OCI-LY1 (cell line): ENCODE measurements around the gene GCN1.

Experiments
- EZH2 ChIP-seq: fragments of 200-600 bp; sonication (generic), shearing (Covaris generic); IDR thresholded peaks from 2 replicates; pipeline ENCODE4 v1.8.0; 2017; ENCODE audit warnings: borderline replicate concordance, mixed run types, mild to moderate bottlenecking, antibody characterized with exemption, low read length, moderate library complexity, mixed read lengths
- TF ChIP-seq, protein P1 (sequence below): fragments of 200-600 bp; sonication (generic), shearing (Covaris generic); IDR thresholded peaks from 2 replicates; pipeline ENCODE4 v1.5.1; 2017; ENCODE audit warnings: mild to moderate bottlenecking, antibody characterized with exemption, low read length, moderate library complexity, mixed read lengths

DNA sequence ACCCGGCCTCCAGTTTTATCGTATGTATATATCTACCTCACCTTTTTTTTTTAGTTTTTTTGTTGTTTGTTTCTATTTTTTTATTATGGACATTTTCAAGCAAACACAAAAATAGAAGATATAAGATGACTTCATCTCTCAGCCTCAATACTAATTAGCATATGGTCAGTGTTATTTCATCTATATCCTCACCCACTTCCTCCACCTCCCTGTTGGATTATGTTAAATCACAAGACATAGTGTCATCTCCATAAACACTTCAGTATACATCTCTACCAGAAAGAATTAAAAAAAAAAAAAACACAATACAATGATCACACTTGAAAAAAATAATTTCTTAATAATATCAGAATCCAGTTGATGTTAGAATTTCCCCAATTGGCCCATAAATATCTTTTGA is 112.9 kb downstream of the GCN1 start:
- TF ChIP-seq EZH2 = no peak
- TF ChIP-seq, protein P1, sequence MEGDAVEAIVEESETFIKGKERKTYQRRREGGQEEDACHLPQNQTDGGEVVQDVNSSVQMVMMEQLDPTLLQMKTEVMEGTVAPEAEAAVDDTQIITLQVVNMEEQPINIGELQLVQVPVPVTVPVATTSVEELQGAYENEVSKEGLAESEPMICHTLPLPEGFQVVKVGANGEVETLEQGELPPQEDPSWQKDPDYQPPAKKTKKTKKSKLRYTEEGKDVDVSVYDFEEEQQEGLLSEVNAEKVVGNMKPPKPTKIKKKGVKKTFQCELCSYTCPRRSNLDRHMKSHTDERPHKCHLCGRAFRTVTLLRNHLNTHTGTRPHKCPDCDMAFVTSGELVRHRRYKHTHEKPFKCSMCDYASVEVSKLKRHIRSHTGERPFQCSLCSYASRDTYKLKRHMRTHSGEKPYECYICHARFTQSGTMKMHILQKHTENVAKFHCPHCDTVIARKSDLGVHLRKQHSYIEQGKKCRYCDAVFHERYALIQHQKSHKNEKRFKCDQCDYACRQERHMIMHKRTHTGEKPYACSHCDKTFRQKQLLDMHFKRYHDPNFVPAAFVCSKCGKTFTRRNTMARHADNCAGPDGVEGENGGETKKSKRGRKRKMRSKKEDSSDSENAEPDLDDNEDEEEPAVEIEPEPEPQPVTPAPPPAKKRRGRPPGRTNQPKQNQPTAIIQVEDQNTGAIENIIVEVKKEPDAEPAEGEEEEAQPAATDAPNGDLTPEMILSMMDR = no peak
